Measurements from ENCODE around the gene EDN2.

The EDN2 gene

DNA sequence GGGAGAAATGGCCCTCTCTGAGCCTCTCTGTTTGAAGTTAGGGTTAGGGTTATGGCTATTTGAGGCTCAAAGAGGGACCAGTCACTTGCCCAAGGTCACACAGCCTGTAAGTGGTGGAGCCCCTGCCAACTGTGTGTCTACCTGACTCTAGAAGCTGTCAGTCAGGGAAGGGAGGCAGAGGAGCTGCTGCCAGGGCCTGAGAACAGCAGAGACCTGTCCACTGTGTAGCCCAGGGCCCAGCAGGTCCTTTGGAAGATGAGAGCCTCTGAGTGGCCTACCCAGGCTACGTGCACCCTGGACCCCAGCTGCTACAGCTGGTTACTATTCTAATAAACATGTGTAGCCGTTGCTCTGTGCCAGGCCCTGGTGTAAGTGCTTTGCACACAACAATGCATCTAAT lies 15.1 kb upstream of the EDN2 start:
- no peak for DNase-seq (ENCODE audit: low read depth in 2 of 3, low spot score in 2 of 3)

DNA sequence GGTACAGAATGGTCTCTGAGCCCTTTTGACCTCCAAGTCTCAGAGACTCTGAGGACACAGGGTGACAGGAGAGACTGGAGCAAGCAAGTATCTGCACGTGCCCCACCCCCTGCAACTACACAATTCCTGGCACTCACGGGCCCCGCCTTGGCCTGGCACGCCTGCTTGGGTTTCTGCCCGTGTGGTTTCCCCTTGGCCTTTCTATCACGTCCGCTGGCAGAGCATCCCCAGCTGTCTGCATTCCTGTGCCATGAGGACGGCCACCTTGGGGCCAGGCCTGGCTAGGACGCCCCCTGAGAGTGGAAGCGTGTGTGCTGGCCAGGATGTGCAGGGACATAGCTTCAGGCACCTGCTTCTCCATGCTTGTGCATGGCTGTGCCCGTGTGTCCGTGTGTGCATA lies 14.3 kb upstream of the EDN2 start:
- no peak for DNase-seq (ENCODE audit: low read depth in 2 of 3, low spot score in 2 of 3)

DNA sequence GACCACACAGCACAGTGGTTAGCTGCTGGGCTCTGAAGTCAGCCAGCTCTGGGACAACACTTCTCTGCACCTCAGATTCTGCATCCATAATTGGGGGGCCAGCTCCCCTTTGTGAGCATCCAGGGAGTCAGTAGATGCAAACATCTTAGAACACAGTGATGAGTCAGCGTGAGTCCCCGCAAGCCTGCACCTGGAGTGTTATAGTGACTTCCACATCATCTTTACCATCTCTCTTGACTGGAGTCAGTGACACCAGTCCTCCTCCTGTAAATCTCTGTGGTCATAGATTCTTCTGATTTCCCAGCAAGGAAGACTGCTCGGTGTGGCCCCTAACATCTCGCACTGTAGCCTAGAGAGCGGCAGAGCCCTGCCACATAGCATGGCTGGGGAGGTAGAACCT lies 13.9 kb upstream of the EDN2 start:
- DNase-seq (ENCODE audit: low read depth in 2 of 3, low spot score in 2 of 3): no peak

DNA sequence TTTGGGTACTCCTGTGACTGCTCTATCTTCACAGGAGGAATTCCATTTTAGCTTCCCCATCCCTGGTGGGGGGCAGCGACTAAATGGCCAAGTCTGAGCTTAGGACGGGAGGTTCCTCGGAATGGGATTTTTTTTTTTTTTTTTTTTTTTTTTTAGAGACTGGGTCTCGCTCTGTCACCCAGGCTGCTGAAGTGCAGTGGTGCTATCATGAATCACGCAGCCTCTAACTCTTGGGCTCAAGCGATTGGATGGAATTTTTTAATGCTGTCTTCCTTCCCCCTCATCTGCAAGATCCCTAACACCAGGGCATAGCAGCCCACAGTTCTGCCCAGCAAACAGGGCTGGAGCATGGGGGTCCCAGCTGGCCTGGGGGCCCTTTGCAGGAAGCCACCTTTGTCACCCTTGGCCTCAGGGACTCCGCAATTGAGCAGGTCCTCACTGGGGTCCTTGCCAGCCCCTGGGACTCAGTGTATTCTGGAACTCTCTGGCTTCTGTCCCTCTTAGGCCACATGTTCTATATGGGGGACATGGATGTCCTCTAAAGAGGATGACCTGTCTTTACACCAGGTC lies 13.1 kb upstream of the EDN2 start:
- DNase-seq (ENCODE audit: low read depth in 2 of 3, low spot score in 2 of 3): no peak

DNA sequence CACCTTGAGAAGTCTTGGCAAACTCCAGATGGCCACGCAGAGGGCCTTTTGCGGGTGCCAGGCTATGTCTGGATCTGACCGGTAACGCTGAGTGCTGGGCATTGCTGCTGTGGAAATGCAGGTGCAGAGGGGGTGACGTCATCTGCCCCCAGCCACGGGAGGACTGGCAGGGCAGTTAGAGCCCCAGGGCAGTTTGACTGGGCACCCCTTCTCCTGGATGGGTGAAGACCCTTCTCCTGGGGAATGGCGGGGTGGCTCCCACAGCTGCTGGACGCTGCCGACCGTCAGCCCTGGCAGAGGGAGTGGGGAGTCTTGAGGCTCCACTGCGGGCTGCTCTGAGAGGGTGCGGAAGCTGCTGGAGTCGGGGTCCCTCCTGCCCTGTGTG lies 12.6 kb upstream of the EDN2 start:
- DNase-seq (ENCODE audit: low read depth in 2 of 3, low spot score in 2 of 3): no peak

DNA sequence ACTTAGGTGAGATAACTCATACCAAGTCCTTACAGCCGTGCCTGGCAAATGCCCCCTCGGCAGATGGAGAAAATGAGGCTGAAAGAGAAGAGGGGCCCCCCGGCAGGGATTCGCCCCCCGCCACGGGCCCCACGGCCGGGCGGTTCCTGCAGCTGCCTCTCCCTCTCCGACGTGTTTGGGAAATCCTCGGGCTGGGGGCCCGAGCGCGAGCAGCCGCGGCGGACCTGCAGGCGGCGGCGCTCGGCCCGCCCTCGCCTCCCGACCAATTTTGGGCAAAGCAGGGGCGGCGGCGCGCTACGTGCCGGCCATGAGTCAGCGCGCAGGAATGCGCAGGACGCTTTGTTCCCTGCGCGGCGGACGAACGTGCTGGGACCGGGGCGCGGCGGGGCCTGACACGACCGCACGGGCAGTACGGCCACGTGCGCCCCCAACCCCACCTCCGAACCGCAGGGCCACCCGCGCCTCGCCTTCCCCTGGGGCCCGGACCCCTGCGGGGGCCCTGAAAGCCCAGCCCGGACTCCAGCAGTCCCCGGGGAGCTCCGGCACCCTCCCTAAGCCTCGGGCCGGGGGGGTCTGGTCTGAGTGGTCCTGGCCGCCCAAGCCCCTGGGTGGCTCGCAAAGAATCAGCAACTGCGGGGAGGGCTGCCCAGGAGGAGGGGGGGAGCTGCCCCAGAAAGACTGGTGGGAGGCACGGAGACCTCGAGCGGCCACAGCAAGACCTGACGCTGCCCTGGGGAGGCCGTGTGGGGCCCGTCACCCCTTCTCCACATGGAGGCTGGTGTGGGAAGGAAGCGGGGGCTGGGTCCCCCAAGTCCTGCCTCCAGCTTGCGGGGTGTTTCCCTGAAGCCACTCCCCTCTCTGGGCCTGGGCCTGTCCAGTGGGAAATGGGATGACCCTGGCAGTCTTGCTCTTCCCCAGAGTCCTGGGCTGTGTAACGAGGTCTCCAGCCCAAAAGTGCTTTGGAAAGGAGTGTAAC lies 11.9 kb upstream of the EDN2 start:
- DNase-seq (ENCODE audit: low read depth in 2 of 3, low spot score in 2 of 3): peak; percentile 22 to 41 (median 35)

DNA sequence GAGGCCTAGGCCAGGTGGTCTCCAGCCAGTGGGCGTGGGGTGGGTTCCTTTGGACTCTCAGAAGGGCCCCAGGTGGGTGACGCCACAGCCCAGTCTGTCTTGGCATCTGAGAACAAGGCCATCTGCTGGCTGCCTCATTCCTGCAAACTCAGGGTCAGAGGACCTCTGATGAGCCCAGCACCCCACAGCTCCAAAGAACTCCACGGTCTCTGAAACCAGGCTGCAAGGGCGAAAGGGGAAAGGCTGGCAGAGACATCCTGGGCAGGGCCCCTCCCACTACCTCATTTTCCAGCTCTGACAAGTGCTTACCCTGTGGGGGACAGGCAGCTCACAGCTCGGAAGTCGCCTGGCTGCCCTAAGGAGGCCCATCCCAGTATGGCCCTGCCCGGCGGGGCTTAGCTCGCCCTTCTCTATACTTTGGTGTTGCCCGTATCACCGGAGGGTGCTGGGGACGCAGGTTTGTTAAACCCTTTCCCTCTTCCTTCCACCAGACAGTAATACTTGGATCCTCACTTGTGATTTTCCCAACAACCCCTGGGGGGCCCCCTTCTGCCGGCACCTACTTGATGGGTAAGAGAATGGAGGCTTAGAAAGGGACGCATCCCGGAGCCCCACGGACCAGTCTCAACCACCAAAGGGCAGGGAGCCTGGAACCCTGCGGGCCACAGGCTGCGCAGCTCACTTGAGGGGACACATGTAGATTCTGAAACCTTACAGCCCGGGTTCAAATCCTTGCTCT lies 10.9 kb upstream of the EDN2 start:
- DNase-seq (ENCODE audit: low read depth in 2 of 3, low spot score in 2 of 3): no peak

- DNase-seq (ENCODE audit: low read depth in 2 of 3, low spot score in 2 of 3): no peak
Measured at GRCh38 chr1:41494351-41495209, 10.1 kb upstream of the EDN2 start.

- no peak for DNase-seq (ENCODE audit: low read depth in 2 of 3, low spot score in 2 of 3)
Measured at GRCh38 chr1:41493626-41494350, 9.3 kb upstream of the EDN2 start.

GRCh38 chr1:41493117-41493536 lies 8.6 kb upstream of the EDN2 start:
- no peak for DNase-seq (ENCODE audit: low read depth in 2 of 3, low spot score in 2 of 3)

- DNase-seq (ENCODE audit: low read depth in 2 of 3, low spot score in 2 of 3): peak in 1 of 3 experiments; percentile 36
Measured at GRCh38 chr1:41492341-41492848, 7.9 kb upstream of the EDN2 start.

DNA sequence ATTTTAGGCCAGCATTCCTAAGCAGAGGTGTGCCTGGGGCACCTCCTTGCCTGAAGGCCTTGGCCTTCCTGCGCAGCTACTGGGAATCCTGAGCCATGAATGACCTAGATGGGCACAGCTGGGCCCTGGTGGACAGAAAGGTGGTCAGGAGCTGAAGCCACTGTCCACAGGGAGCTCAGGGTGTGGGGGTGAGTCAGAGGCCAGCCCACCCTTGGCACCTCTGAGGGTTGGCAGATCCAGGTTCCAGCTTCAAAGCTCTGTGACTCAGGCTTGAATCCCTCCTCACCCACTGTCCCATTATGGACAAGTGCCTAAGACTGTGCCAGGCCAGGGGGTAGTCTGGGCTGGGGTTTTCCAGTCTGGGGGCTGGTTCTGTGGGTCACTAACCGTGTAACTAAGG lies 6.4 kb upstream of the EDN2 start:
- DNase-seq (ENCODE audit: low read depth in 2 of 3, low spot score in 2 of 3): no peak

DNA sequence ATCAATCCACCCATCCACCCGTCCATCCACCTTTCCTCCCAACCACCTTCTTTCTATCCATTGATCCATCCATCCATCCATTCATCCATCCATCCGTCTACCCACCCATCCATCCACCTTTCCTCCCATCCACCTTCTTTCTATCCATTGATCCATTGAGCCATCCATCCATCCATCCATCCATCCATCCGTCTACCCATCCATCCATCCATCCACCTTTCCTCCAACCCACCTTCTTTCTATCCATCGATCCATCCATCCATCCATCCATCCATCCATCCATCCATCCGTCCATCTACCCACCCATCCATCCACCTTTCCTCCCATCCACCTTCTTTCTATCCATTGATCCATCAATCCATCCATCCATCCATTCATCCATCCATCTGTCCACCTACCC lies 5.1 kb upstream of the EDN2 start:
- DNase-seq (ENCODE audit: low read depth in 2 of 3, low spot score in 2 of 3): no peak

- DNase-seq (ENCODE audit: low read depth in 2 of 3, low spot score in 2 of 3): no peak
Measured at GRCh38 chr1:41488040-41488951, 3.8 kb upstream of the EDN2 start.

- DNase-seq (ENCODE audit: low read depth in 2 of 3, low spot score in 2 of 3): no peak
Measured at GRCh38 chr1:41487126-41488039, 2.9 kb upstream of the EDN2 start.

GRCh38 chr1:41486371-41487125 lies 2.1 kb upstream of the EDN2 start:
- DNase-seq (ENCODE audit: low read depth in 2 of 3, low spot score in 2 of 3): no peak

- DNase-seq (ENCODE audit: low read depth in 2 of 3, low spot score in 2 of 3): no peak
Measured at GRCh38 chr1:41486053-41486370, 1.5 kb upstream of the EDN2 start.
